ENCODE measurements around the gene LPCAT1. TPM values are rescaled to one million over a fixed set of nuclear protein-coding genes. Genes with fewer than 3 reads are reported as not detected.
A peak's percentile ranks its signal among the peaks of the same experiment; 100 is the strongest.

The LPCAT1 gene
- total RNA-seq, 1 experiment from 2014 or later: 47.5 TPM

- no peak for DNase-seq (ENCODE audit: low read depth, low spot score)
- in situ Hi-C loops (cut with HindIII; ENCODE audit: low pct_unique_long_range_greater_than_20kb, low sequenced_read_pairs): no loop called here
These were observed 32.3 kb upstream of the LPCAT1 start for GRCh38 chr5:1555808-1556731.

GRCh38 chr5:1555011-1555807, 31.4 kb upstream of the LPCAT1 start:
- in situ Hi-C loops (cut with HindIII; ENCODE audit: low pct_unique_long_range_greater_than_20kb, low sequenced_read_pairs): no loop called here
- peak; percentile 70 for DNase-seq (ENCODE audit: low read depth, low spot score)

GRCh38 chr5:1554410-1554967, 30.7 kb upstream of the LPCAT1 start:
- in situ Hi-C loops (cut with HindIII; ENCODE audit: low pct_unique_long_range_greater_than_20kb, low sequenced_read_pairs): no loop called here
- no peak for DNase-seq (ENCODE audit: low read depth, low spot score)

- DNase-seq (ENCODE audit: low read depth, low spot score): no peak
- in situ Hi-C loops (cut with HindIII; ENCODE audit: low pct_unique_long_range_greater_than_20kb, low sequenced_read_pairs): no loop called here
These were observed 30.0 kb upstream of the LPCAT1 start for GRCh38 chr5:1553539-1554409.

- DNase-seq (ENCODE audit: low read depth, low spot score): peak; percentile 46
- in situ Hi-C loops (cut with HindIII; ENCODE audit: low pct_unique_long_range_greater_than_20kb, low sequenced_read_pairs): no loop called here
These were observed 28.9 kb upstream of the LPCAT1 start for GRCh38 chr5:1552521-1553255.

- DNase-seq (ENCODE audit: low read depth, low spot score): no peak
- in situ Hi-C loops (cut with HindIII; ENCODE audit: low pct_unique_long_range_greater_than_20kb, low sequenced_read_pairs): no loop called here
These were observed 27.9 kb upstream of the LPCAT1 start for GRCh38 chr5:1551426-1552301.

- DNase-seq (ENCODE audit: low read depth, low spot score): no peak
These were observed 26.7 kb upstream of the LPCAT1 start for GRCh38 chr5:1550287-1551076.

GRCh38 chr5:1549475-1550030, 25.8 kb upstream of the LPCAT1 start:
- no peak for DNase-seq (ENCODE audit: low read depth, low spot score)

More at GRCh38 chr5:1550287-1551076, 26.7 kb upstream of the LPCAT1 start:
- in situ Hi-C loops (cut with HindIII; ENCODE audit: low pct_unique_long_range_greater_than_20kb, low sequenced_read_pairs): no loop called here

GRCh38 chr5:1548702-1549474, 25.1 kb upstream of the LPCAT1 start:
- in situ Hi-C loops (cut with HindIII; ENCODE audit: low pct_unique_long_range_greater_than_20kb, low sequenced_read_pairs): no loop called here
- DNase-seq (ENCODE audit: low read depth, low spot score): no peak

More at GRCh38 chr5:1549475-1550030, 25.8 kb upstream of the LPCAT1 start:
- in situ Hi-C loops (cut with HindIII; ENCODE audit: low pct_unique_long_range_greater_than_20kb, low sequenced_read_pairs): no loop called here

GRCh38 chr5:1547655-1548054, 23.9 kb upstream of the LPCAT1 start:
- no peak for DNase-seq (ENCODE audit: low read depth, low spot score)
- in situ Hi-C loops (cut with HindIII; ENCODE audit: low pct_unique_long_range_greater_than_20kb, low sequenced_read_pairs): no loop called here

- DNase-seq (ENCODE audit: low read depth, low spot score): no peak
- in situ Hi-C loops (cut with HindIII; ENCODE audit: low pct_unique_long_range_greater_than_20kb, low sequenced_read_pairs): no loop called here
These were observed 23.5 kb upstream of the LPCAT1 start for GRCh38 chr5:1547236-1547635.

GRCh38 chr5:1546556-1546955, 22.8 kb upstream of the LPCAT1 start:
- in situ Hi-C loops (cut with HindIII; ENCODE audit: low pct_unique_long_range_greater_than_20kb, low sequenced_read_pairs): no loop called here
- no peak for DNase-seq (ENCODE audit: low read depth, low spot score)

GRCh38 chr5:1545805-1546355, 22.1 kb upstream of the LPCAT1 start:
- in situ Hi-C loops (cut with HindIII; ENCODE audit: low pct_unique_long_range_greater_than_20kb, low sequenced_read_pairs): no loop called here

More at GRCh38 chr5:1545805-1546355, 22.1 kb upstream of the LPCAT1 start:
- peak; percentile 40 for DNase-seq (ENCODE audit: low read depth, low spot score)
